ENCODE data around the gene FRAT1. TPM values are rescaled to one million over a fixed set of nuclear protein-coding genes. Genes with fewer than 3 reads are reported as not detected.

Gene FRAT1
- total RNA-seq, 1 experiment from 2014 or later, result 2.1 TPM

- Mint-ChIP-seq H3K27me3 (ENCODE audit: unreplicated experiment) (no peaks in the 10 kb centered on the region), H3K4me1 (ENCODE audit: low read depth, unreplicated experiment) (peaks cover 7% of the 10 kb centered on the region), H3K9me3 (ENCODE audit: low read depth, unreplicated experiment) (no peaks in the 10 kb centered on the region), H3K4me3 (ENCODE audit: low read depth, unreplicated experiment) (peak overlapping the region; percentile 75), H3K36me3 (ENCODE audit: insufficient read depth, unreplicated experiment) (peaks cover 17% of the 10 kb centered on the region), H3K27ac (ENCODE audit: unreplicated experiment) (peak overlapping the region; percentile 79)
- BruUV-seq (replicated peaks), result no TSS peak
- TF ChIP-seq CTCF (IDR thresholded peaks at IDR 0.05; ENCODE audit: unreplicated experiment), result no peak
- intact Hi-C loops (cut with micrococcal nuclease; ENCODE audit: unreplicated experiment), result no loop called here
- CTCF ChIA-PET, result interaction anchor here (2.0 kb wide), 1 partner anchor 41 kb away, joined by 8 read pairs; no protein-coding TSS in a partner anchor
- DNase-seq, result no peak
Observed at GRCh38 chr10:97291357-97292096, 27.5 kb upstream of the FRAT1 start.

GRCh38 chr10:97292097-97292861 lies 26.8 kb upstream of the FRAT1 start, which contains the start of gene ARHGAP19:
ARHGAP19 (minus strand) TSS chr10:97292637; CDS start chr10:97292627, 10 bp downstream.
- Mint-ChIP-seq H3K9me3 (ENCODE audit: low read depth, unreplicated experiment) (no peaks in the 10 kb centered on the region), H3K27ac (ENCODE audit: unreplicated experiment) (peak within 1 kb of the TSS; percentile 79), H3K27me3 (ENCODE audit: unreplicated experiment) (no peaks in the 10 kb centered on the region), H3K36me3 (ENCODE audit: insufficient read depth, unreplicated experiment) (peaks cover 17% of the 10 kb centered on the region), H3K4me1 (ENCODE audit: low read depth, unreplicated experiment) (peaks cover 7% of the 10 kb centered on the region), H3K4me3 (ENCODE audit: low read depth, unreplicated experiment) (peak within 1 kb of the TSS; percentile 75)
- intact Hi-C loops (cut with micrococcal nuclease; ENCODE audit: unreplicated experiment), result no loop called here
- BruUV-seq (replicated peaks), result TSS peak; percentile 84
- TF ChIP-seq CTCF (IDR thresholded peaks at IDR 0.05; ENCODE audit: unreplicated experiment), result no peak
- DNase-seq, result peak; percentile 90
- CTCF ChIA-PET, result interaction anchor here (2.0 kb wide), 1 partner anchor 40 kb away, joined by 8 read pairs; no protein-coding TSS in a partner anchor

- Mint-ChIP-seq H3K9me3 (ENCODE audit: low read depth, unreplicated experiment) (no peaks in the 10 kb centered on the region), H3K27ac (ENCODE audit: unreplicated experiment) (peak overlapping the region; percentile 79), H3K27me3 (ENCODE audit: unreplicated experiment) (no peaks in the 10 kb centered on the region), H3K36me3 (ENCODE audit: insufficient read depth, unreplicated experiment) (peaks cover 17% of the 10 kb centered on the region), H3K4me3 (ENCODE audit: low read depth, unreplicated experiment) (peak overlapping the region; percentile 75), H3K4me1 (ENCODE audit: low read depth, unreplicated experiment) (peaks cover 10% of the 10 kb centered on the region)
- no peak for DNase-seq
- BruUV-seq (replicated peaks), result no TSS peak
- CTCF ChIA-PET, result interaction anchor here (0.7 to 2.0 kb wide), 2 partner anchors 32 to 40 kb away, joined by 4 to 8 read pairs; no protein-coding TSS in a partner anchor
- no peak for TF ChIP-seq CTCF (IDR thresholded peaks at IDR 0.05; ENCODE audit: unreplicated experiment)
- intact Hi-C loops (cut with micrococcal nuclease; ENCODE audit: unreplicated experiment), result no loop called here
Observed at GRCh38 chr10:97292862-97293198, 26.2 kb upstream of the FRAT1 start.

- no peak overlapping the region for H3K4me3 Mint-ChIP-seq (ENCODE audit: low read depth, unreplicated experiment)
- no peak for DNase-seq
- H3K27ac Mint-ChIP-seq (ENCODE audit: unreplicated experiment), result no peak overlapping the region
- peaks cover 16% of the 10 kb centered on the region for H3K4me1 Mint-ChIP-seq (ENCODE audit: low read depth, unreplicated experiment)
- H3K9me3 Mint-ChIP-seq (ENCODE audit: low read depth, unreplicated experiment), result no peaks in the 10 kb centered on the region
- no TSS peak for BruUV-seq (replicated peaks)
- peaks cover 2% of the 10 kb centered on the region for H3K36me3 Mint-ChIP-seq (ENCODE audit: insufficient read depth, unreplicated experiment)
- no peak for TF ChIP-seq CTCF (IDR thresholded peaks at IDR 0.05; ENCODE audit: unreplicated experiment)
- CTCF ChIA-PET, result interaction anchor here (0.7 kb wide), 1 partner anchor 12 kb away, joined by 4 read pairs; no protein-coding TSS in a partner anchor
- intact Hi-C loops (cut with micrococcal nuclease; ENCODE audit: unreplicated experiment), result no loop called here
- no peaks in the 10 kb centered on the region for H3K27me3 Mint-ChIP-seq (ENCODE audit: unreplicated experiment)
Observed at GRCh38 chr10:97297556-97298222, 21.4 kb upstream of the FRAT1 start.

All from Calu3 (cell line).